Fibroblast of mammary gland (primary cell): ENCODE data around the gene SMCO2.

ENCODE experiments used
- DNase-seq: peaks from one replicate; pipeline ENCODE4 v3.0.0-alpha.2; 2010; ENCODE audit warnings: low read depth
- H3K4me3 ChIP-seq: 2 replicates; pipeline ENCODE4 v1.5.1; 2011; ENCODE audit warnings: low read depth, mild to moderate bottlenecking, low read length, moderate library complexity; ENCODE audit not compliant: control insufficient read depth
- CTCF ChIP-seq: conservative IDR thresholded peaks from 2 replicates; pipeline ENCODE4 v1.5.1; 2011; ENCODE audit warnings: low read depth, low read length, inconsistent platforms; ENCODE audit not compliant: control insufficient read depth, insufficient read depth

SMCO2 gene

GRCh38 chr12:27446436-27446835, at the start of gene SMCO2:
Gene SMCO2, plus strand, starts transcription at chr12:27446736. Its CDS starts 23,896 bp downstream, at chr12:27470632.
- no peak within 1 kb of the TSS for H3K4me3 ChIP-seq
- no peak for TF ChIP-seq CTCF
- DNase-seq, result no peak

- DNase-seq, result no peak
- no peak overlapping the region for H3K4me3 ChIP-seq
- no peak for TF ChIP-seq CTCF
Observed at GRCh38 chr12:27398466-27398865, 48.1 kb upstream of the SMCO2 start.

- H3K4me3 ChIP-seq, result no peak overlapping the region
- TF ChIP-seq CTCF, result no peak
- no peak for DNase-seq
Observed at GRCh38 chr12:27399074-27399473, 47.5 kb upstream of the SMCO2 start.

GRCh38 chr12:27400856-27401354, 45.6 kb upstream of the SMCO2 start:
- no peak for DNase-seq
- no peak overlapping the region for H3K4me3 ChIP-seq
- no peak for TF ChIP-seq CTCF

GRCh38 chr12:27412047-27412446, 34.5 kb upstream of the SMCO2 start:
- H3K4me3 ChIP-seq, result no peak overlapping the region
- DNase-seq, result no peak
- TF ChIP-seq CTCF, result no peak

GRCh38 chr12:27422697-27423096, 23.8 kb upstream of the SMCO2 start:
- H3K4me3 ChIP-seq, result no peak overlapping the region
- TF ChIP-seq CTCF, result no peak
- no peak for DNase-seq
